Neural cell (in vitro differentiated cells): Measurements from ENCODE around the gene NCK2. TPM values are rescaled to one million over a fixed set of nuclear protein-coding genes. Genes with fewer than 3 reads are reported as not detected.

Source experiments
- H2AFZ ChIP-seq: fragments of 200-600, 300-800 bp; sonication (generic), shearing (Covaris generic); 2 replicates; pipeline ENCODE4 v1.6.0; 2014; ENCODE audit warnings: low read depth, mild to moderate bottlenecking, antibody characterized with exemption, low read length, moderate library complexity
- H3F3A ChIP-seq: fragments of 200-600 bp; shearing (Covaris generic); 2 replicates; pipeline ENCODE4 v1.6.1; 2016; ENCODE audit warnings: mild to moderate bottlenecking, moderate library complexity, mixed read lengths, antibody characterized with exemption, low read length; ENCODE audit not compliant: insufficient read depth, poor library complexity, severe bottlenecking
- H3K27ac ChIP-seq: fragments of 200-600, 300-800 bp; sonication (generic), shearing (Covaris generic); 2 replicates; pipeline ENCODE4 v1.5.1; 2014; ENCODE audit warnings: mild to moderate bottlenecking, low read length, moderate library complexity
- H3K27me3 ChIP-seq: fragments of 300-800, 200-600 bp; sonication (generic), shearing (Covaris generic); 2 replicates; pipeline ENCODE4 v1.6.0; 2014; ENCODE audit warnings: mild to moderate bottlenecking, low read depth, low read length, moderate library complexity; ENCODE audit not compliant: insufficient read depth
- H3K36me3 ChIP-seq: fragments of 300-800, 200-600 bp; sonication (generic), shearing (Covaris generic); 2 replicates; pipeline ENCODE4 v1.5.1; 2014; ENCODE audit warnings: mild to moderate bottlenecking, antibody characterized with exemption, low read length, moderate library complexity; ENCODE audit not compliant: insufficient read depth
- H3K4me2 ChIP-seq: fragments of 300-800, 200-600 bp; sonication (generic), shearing (Covaris generic); 2 replicates; pipeline ENCODE4 v1.6.0; 2014; ENCODE audit warnings: mild to moderate bottlenecking, low read length
- H3K4me3 ChIP-seq: fragments of 300-800, 200-600 bp; sonication (generic), shearing (Covaris generic); 2 replicates; pipeline ENCODE4 v1.5.1; 2014; ENCODE audit warnings: mild to moderate bottlenecking, low read length, moderate library complexity
- H3K79me2 ChIP-seq: fragments of 200-600 bp; shearing (Covaris generic); replicated peaks from 2 replicates; pipeline ENCODE4 v1.6.0; 2014; ENCODE audit warnings: mild to moderate bottlenecking, low read length, moderate library complexity; ENCODE audit not compliant: insufficient read depth
- H3K9ac ChIP-seq: fragments of 300-800, 200-600 bp; sonication (generic), shearing (Covaris generic); 2 replicates; pipeline ENCODE4 v1.6.1; 2016; ENCODE audit warnings: mild to moderate bottlenecking, low read length, mixed read lengths
- H3K9me2 ChIP-seq: fragments of 200-600 bp; shearing (Covaris generic); 2 replicates; pipeline ENCODE4 v1.6.1; 2016; ENCODE audit warnings: mild to moderate bottlenecking, low read length, mixed read lengths; ENCODE audit not compliant: insufficient read depth
- H3K9me3 ChIP-seq: fragments of 200-600, 300-800 bp; sonication (generic), shearing (Covaris generic); 2 replicates; pipeline ENCODE4 v1.6.1; 2016; ENCODE audit warnings: mild to moderate bottlenecking, mixed run types, low read length, moderate library complexity, mixed read lengths
- H4K20me1 ChIP-seq: fragments of 200-600 bp; shearing (Covaris generic); 2 replicates; pipeline ENCODE4 v1.6.1; 2016; ENCODE audit warnings: mild to moderate bottlenecking, mixed run types; ENCODE audit not compliant: insufficient read depth
- CTCF ChIP-seq: fragments of 450-650 bp; IDR thresholded peaks from 2 replicates; pipeline ENCODE4 v1.5.1; 2014; ENCODE audit warnings: antibody characterized with exemption, mild to moderate bottlenecking, moderate library complexity; ENCODE audit not compliant: poor library complexity, severe bottlenecking
- EP300 ChIP-seq: fragments of 450-650 bp; conservative IDR thresholded peaks from 2 replicates; pipeline ENCODE4 v1.6.1; 2014; ENCODE audit warnings: antibody characterized with exemption, mild to moderate bottlenecking, moderate library complexity; ENCODE audit not compliant: poor library complexity, severe bottlenecking
- EZH2 ChIP-seq: fragments of 200-600, 300-800 bp; shearing (Covaris generic), sonication (generic); IDR thresholded peaks from 2 replicates; pipeline ENCODE4 v1.6.1; 2014; ENCODE audit warnings: antibody characterized with exemption, low read length, borderline replicate concordance, mild to moderate bottlenecking; ENCODE audit not compliant: insufficient read depth, poor library complexity, severe bottlenecking
- MXI1 ChIP-seq: fragments of 450-650 bp; conservative IDR thresholded peaks from 2 replicates; pipeline ENCODE4 v1.6.1; 2014; ENCODE audit warnings: antibody characterized with exemption, mild to moderate bottlenecking; ENCODE audit not compliant: poor library complexity, severe bottlenecking
- POLR2AphosphoS5 ChIP-seq: IDR thresholded peaks from 2 replicates; pipeline ENCODE4 v1.6.1; 2012
- RAD21 ChIP-seq: fragments of 450-650 bp; conservative IDR thresholded peaks from 2 replicates; pipeline ENCODE4 v1.6.1; 2014; ENCODE audit warnings: antibody characterized with exemption, mild to moderate bottlenecking, moderate library complexity
- REST ChIP-seq: IDR thresholded peaks from 2 replicates; pipeline ENCODE4 v1.6.1; 2012; ENCODE audit warnings: borderline replicate concordance
- SMC3 ChIP-seq: fragments of 450-650 bp; conservative IDR thresholded peaks from 2 replicates; pipeline ENCODE4 v1.6.1; 2014; ENCODE audit warnings: antibody characterized with exemption, mild to moderate bottlenecking, moderate library complexity; ENCODE audit not compliant: poor library complexity
- TAF1 ChIP-seq: IDR thresholded peaks from 2 replicates; pipeline ENCODE4 v1.6.1; 2012; ENCODE audit warnings: low read depth
- polyA plus RNA-seq: library from polyadenylated mRNA; depleted of rRNA; stranded (reverse); fragments of >200 nt; gene quantifications from 2 replicates; pipeline ENCODE4 v1.2.3, GENCODE V29; 2014

The NCK2 gene
- polyA plus RNA-seq, 1 donor from 2014 or later = 49.4 TPM

- no peaks in the 10 kb centered on the region for H4K20me1 ChIP-seq
Measured at GRCh38 chr2:105861200-105861599, 116.5 kb downstream of the NCK2 start.

GRCh38 chr2:105862843-105863242 is 118.1 kb downstream of the NCK2 start:
- no peak overlapping the region for H3K9ac ChIP-seq
- H3K4me2 ChIP-seq = no peak overlapping the region
- H3K27me3 ChIP-seq = no peaks in the 10 kb centered on the region
- no peak for TF ChIP-seq TAF1
- no peak for TF ChIP-seq REST
- no peak for TF ChIP-seq POLR2AphosphoS5
- TF ChIP-seq MXI1 = no peak
- TF ChIP-seq EP300 = no peak
- TF ChIP-seq CTCF = no peak
- no peak for TF ChIP-seq EZH2
- no peak for TF ChIP-seq RAD21
- no peak for TF ChIP-seq SMC3
- no peaks in the 10 kb centered on the region for H3K9me2 ChIP-seq
- no peak overlapping the region for H2AFZ ChIP-seq
- no peaks in the 10 kb centered on the region for H3K9me3 ChIP-seq
- no peak overlapping the region for H3K27ac ChIP-seq
- peaks cover 10% of the 10 kb centered on the region for H3K79me2 ChIP-seq
- H3K36me3 ChIP-seq = no peaks in the 10 kb centered on the region
- H4K20me1 ChIP-seq = no peaks in the 10 kb centered on the region
- no peak overlapping the region for H3K4me3 ChIP-seq
- no peaks in the 10 kb centered on the region for H3F3A ChIP-seq

More at GRCh38 chr2:105861200-105861599, 116.5 kb downstream of the NCK2 start:
- TF ChIP-seq MXI1 = no peak
- Histone ChIP-seq H3K27ac (no peak overlapping the region), H3F3A (no peaks in the 10 kb centered on the region), H3K27me3 (no peaks in the 10 kb centered on the region), H3K9ac (no peak overlapping the region), H3K9me2 (no peaks in the 10 kb centered on the region), H2AFZ (no peak overlapping the region), H3K79me2 (no peaks in the 10 kb centered on the region), H3K4me3 (no peak overlapping the region), H3K9me3 (no peaks in the 10 kb centered on the region), H3K36me3 (no peaks in the 10 kb centered on the region), H3K4me2 (no peak overlapping the region)

GRCh38 chr2:105864262-105864661 is 119.5 kb downstream of the NCK2 start:
- Histone ChIP-seq H3K27ac (no peak overlapping the region), H3K4me3 (no peak overlapping the region), H3K79me2 (peaks cover 10% of the 10 kb centered on the region), H2AFZ (no peak overlapping the region), H3K27me3 (no peaks in the 10 kb centered on the region), H3F3A (no peaks in the 10 kb centered on the region), H3K36me3 (no peaks in the 10 kb centered on the region), H3K9ac (no peak overlapping the region), H3K9me2 (no peaks in the 10 kb centered on the region), H3K4me2 (no peak overlapping the region), H3K9me3 (no peaks in the 10 kb centered on the region), H4K20me1 (no peaks in the 10 kb centered on the region)
- TF ChIP-seq RAD21 (no peak), SMC3 (no peak), EP300 (no peak), MXI1 (no peak), EZH2 (no peak), TAF1 (no peak)
